ENCODE results near the gene TSGA10. TPM values are rescaled to one million over a fixed set of nuclear protein-coding genes. Genes with fewer than 3 reads are reported as not detected.
"Not testable (repeated sequence)": the region's sequence is repeated elsewhere in the genome, so short reads cannot be mapped to it uniquely, and the experiment has no call there.

The TSGA10 gene
- total and polyA plus RNA-seq, 2 donors from 2014 or later = 5.3 to 16.1 TPM

GRCh38 chr2:99028558-99028957, 126.2 kb downstream of the TSGA10 start:
- H3K27me3 ChIP-seq (ENCODE audit: control insufficient read depth, insufficient read depth, low read length) = no peaks in the 10 kb centered on the region
- no peak overlapping the region for H3K27ac ChIP-seq (ENCODE audit: low read depth in 2 of 2, low read length in 2 of 2)
- H3K9me3 ChIP-seq (ENCODE audit: control insufficient read depth in 2 of 3, insufficient read depth in 1 of 3, low read length in 3 of 3) = no peaks in the 10 kb centered on the region
- no peaks in the 10 kb centered on the region for H3K36me3 ChIP-seq (ENCODE audit: control insufficient read depth in 2 of 3, insufficient read depth in 3 of 3, low read length in 3 of 3)
- FAIRE-seq = no peak
- intact Hi-C loops (cut with DNase I) = no loop called here
- no peak overlapping the region for H3K9ac ChIP-seq (ENCODE audit: low read length in 3 of 3)
- no peak overlapping the region for H3K4me3 ChIP-seq (ENCODE audit: low read length in 3 of 3)
- TF ChIP-seq CTCF (IDR thresholded peaks at IDR 0.05; ENCODE audit: borderline replicate concordance, extremely low read depth, insufficient read depth) = no peak
- H3K4me1 ChIP-seq (ENCODE audit: control insufficient read depth in 2 of 3, insufficient read depth in 2 of 3, low read depth in 1 of 3, low read length in 3 of 3) = no peaks in the 10 kb centered on the region
- DNase-seq = no peak

GRCh38 chr2:99027856-99028255, 126.9 kb downstream of the TSGA10 start:
- intact Hi-C loops (cut with DNase I) = no loop called here
- no peak overlapping the region for H3K9ac ChIP-seq (ENCODE audit: low read length in 3 of 3)
- DNase-seq = no peak
- no peak overlapping the region for H3K4me3 ChIP-seq (ENCODE audit: low read length in 3 of 3)
- no peak overlapping the region for H3K27ac ChIP-seq (ENCODE audit: low read depth in 2 of 2, low read length in 2 of 2)
- H3K36me3 ChIP-seq (ENCODE audit: control insufficient read depth in 2 of 3, insufficient read depth in 3 of 3, low read length in 3 of 3) = no peaks in the 10 kb centered on the region
- no peaks in the 10 kb centered on the region for H3K4me1 ChIP-seq (ENCODE audit: control insufficient read depth in 2 of 3, insufficient read depth in 2 of 3, low read depth in 1 of 3, low read length in 3 of 3)
- FAIRE-seq = no peak
- no peaks in the 10 kb centered on the region for H3K27me3 ChIP-seq (ENCODE audit: control insufficient read depth, insufficient read depth, low read length)
- no peak for TF ChIP-seq CTCF (IDR thresholded peaks at IDR 0.05; ENCODE audit: borderline replicate concordance, extremely low read depth, insufficient read depth)
- no peaks in the 10 kb centered on the region for H3K9me3 ChIP-seq (ENCODE audit: control insufficient read depth in 2 of 3, insufficient read depth in 1 of 3, low read length in 3 of 3)

GRCh38 chr2:99000708-99001107, 154.0 kb downstream of the TSGA10 start:
- Histone ChIP-seq H3K9me3 (ENCODE audit: control insufficient read depth in 2 of 3, insufficient read depth in 1 of 3, low read length in 3 of 3) (no peaks in the 10 kb centered on the region), H3K36me3 (ENCODE audit: control insufficient read depth in 2 of 3, insufficient read depth in 3 of 3, low read length in 3 of 3) (no peaks in the 10 kb centered on the region), H3K27ac (ENCODE audit: low read depth in 2 of 2, low read length in 2 of 2) (no peak overlapping the region), H3K9ac (ENCODE audit: low read length in 3 of 3) (no peak overlapping the region), H3K27me3 (ENCODE audit: control insufficient read depth, insufficient read depth, low read length) (no peaks in the 10 kb centered on the region), H3K4me3 (ENCODE audit: low read length in 3 of 3) (no peak overlapping the region), H3K4me1 (ENCODE audit: control insufficient read depth in 2 of 3, insufficient read depth in 2 of 3, low read depth in 1 of 3, low read length in 3 of 3) (no peaks in the 10 kb centered on the region)
- TF ChIP-seq CTCF (IDR thresholded peaks at IDR 0.05; ENCODE audit: borderline replicate concordance, extremely low read depth, insufficient read depth) = no peak
- intact Hi-C loops (cut with DNase I) = no loop called here
- FAIRE-seq (no peak), DNase-seq (peak in 1 of 5 donors; percentile 65)

- H3K36me3 ChIP-seq (ENCODE audit: control insufficient read depth in 2 of 3, insufficient read depth in 3 of 3, low read length in 3 of 3); H3K4me3 ChIP-seq (ENCODE audit: low read length in 3 of 3); intact Hi-C loops (cut with DNase I); H3K4me1 ChIP-seq (ENCODE audit: control insufficient read depth in 2 of 3, insufficient read depth in 2 of 3, low read depth in 1 of 3, low read length in 3 of 3); H3K27me3 ChIP-seq (ENCODE audit: control insufficient read depth, insufficient read depth, low read length); DNase-seq; H3K27ac ChIP-seq (ENCODE audit: low read depth in 2 of 2, low read length in 2 of 2); H3K9ac ChIP-seq (ENCODE audit: low read length in 3 of 3); FAIRE-seq; H3K9me3 ChIP-seq (ENCODE audit: control insufficient read depth in 2 of 3, insufficient read depth in 1 of 3, low read length in 3 of 3): not testable (repeated sequence)
Observed at GRCh38 chr2:98988695-98989094, 166.0 kb downstream of the TSGA10 start.

Data from kidney (tissue), 14 donors.